GM12878 (cell line): Measurements from ENCODE around the gene KRT10. TPM values are rescaled to one million over a fixed set of nuclear protein-coding genes. Genes with fewer than 3 reads are reported as not detected.

Experiments
- ATAC-seq: fragments of 200-7000 bp; cut with Tn5 transposase; 3 replicates; pipeline ENCODE4 v1.9.1; 2020; ENCODE audit warnings: mild to moderate bottlenecking, moderate library complexity
- BruUV-seq: library from RNA; stranded (reverse); fragments of 400-500 nt; replicated peaks from 2 replicates; lab custom pipeline; 2021; lab: Mats Ljungman, UMichigan
- CTCF ChIA-PET: fragments of 300-600 bp; sonication (Branson Sonifier 250); formaldehyde crosslinking; extraction: SDS; loops from one replicate; lab custom pipeline; 2021; ENCODE audit warnings: inconsistent platforms; lab: Yijun Ruan, JAX
- POLR2A ChIA-PET: fragments of 350-600 bp; formaldehyde crosslinking; extraction: SDS; loops from one replicate; lab custom pipeline; 2021; ENCODE audit warnings: inconsistent platforms; lab: Charles Lee
- RAD21 ChIA-PET: fragments of 300-600 bp; sonication (Branson Sonifier 250); formaldehyde crosslinking; loops from one replicate; lab custom pipeline; 2023; ENCODE audit warnings: antibody characterized with exemption; ENCODE audit not compliant: unreplicated experiment; lab: Charles Lee
- SMC1A ChIA-PET: fragments of 300-600 bp; sonication (Branson Sonifier 250); formaldehyde crosslinking; loops from one replicate; lab custom pipeline; 2023; ENCODE audit not compliant: unreplicated experiment, uncharacterized antibody; lab: Charles Lee
- DNase-seq: peaks from one replicate; pipeline ENCODE4 v3.0.0-alpha.2; 2011; ENCODE audit warnings: low read depth, low spot score
- FAIRE-seq: peaks from 3 replicates; lab custom pipeline; 2011; peaks lifted over from hg19 to GRCh38; lab: Jason Lieb, UNC
- H2AFZ ChIP-seq: 2 replicates; pipeline ENCODE4 v1.6.0; 2011; ENCODE audit warnings: low read depth, low read length, control low read depth; ENCODE audit not compliant: control insufficient read depth
- H3K27ac ChIP-seq: 2 replicates; pipeline ENCODE4 v1.5.1; 2011; ENCODE audit warnings: control low read depth; ENCODE audit not compliant: control insufficient read depth, insufficient read depth
- H3K27me3 ChIP-seq, 2 experiments: replicated peaks in 1 of 2; 2 replicates each; pipeline versions ENCODE4 v1.6.0 to v1.6.1; 2011; ENCODE audit warnings: low read length in 1 of 2; ENCODE audit not compliant: control insufficient read depth in 2 of 2, insufficient read depth in 2 of 2
- H3K36me3 ChIP-seq, 2 experiments: 2 replicates each; pipeline ENCODE4 v1.5.1; 2011; ENCODE audit warnings: low read length in 1 of 2; ENCODE audit not compliant: control insufficient read depth in 2 of 2, insufficient read depth in 2 of 2
- H3K4me1 ChIP-seq: 2 replicates; pipeline ENCODE4 v1.6.1; 2011; ENCODE audit warnings: mild to moderate bottlenecking, low read length, moderate library complexity, mixed read lengths; ENCODE audit not compliant: control insufficient read depth, insufficient read depth
- H3K4me2 ChIP-seq: 2 replicates; pipeline ENCODE4 v1.6.0; 2011; ENCODE audit warnings: control low read depth; ENCODE audit not compliant: control insufficient read depth, insufficient read depth
- H3K4me3 ChIP-seq: fragments of 200-600 bp; sonication (generic); 2 replicates; pipeline ENCODE4 v1.5.1; 2016
- H3K79me2 ChIP-seq: 2 replicates; pipeline ENCODE4 v1.6.0; 2011; ENCODE audit warnings: low read length; ENCODE audit not compliant: control insufficient read depth, insufficient read depth
- H3K9ac ChIP-seq: 2 replicates; pipeline ENCODE4 v1.8.0; 2011; ENCODE audit warnings: low read length, control low read depth, mixed read lengths; ENCODE audit not compliant: control insufficient read depth, insufficient read depth
- H3K9me3 ChIP-seq: replicated peaks from 3 replicates; pipeline ENCODE4 v1.5.1; 2011; ENCODE audit warnings: mild to moderate bottlenecking, low read length; ENCODE audit not compliant: control insufficient read depth, insufficient read depth
- H4K20me1 ChIP-seq: 2 replicates; pipeline ENCODE4 v1.6.0; 2011; ENCODE audit not compliant: control insufficient read depth, insufficient read depth
- CBX3 ChIP-seq: fragments of 200-600 bp; sonication (generic); IDR thresholded peaks from 2 replicates; pipeline ENCODE4 v1.6.1; 2016; ENCODE audit warnings: low read depth, borderline replicate concordance
- FOS ChIP-seq: IDR thresholded peaks from 3 replicates; pipeline ENCODE4 v1.6.1; 2011; ENCODE audit warnings: borderline replicate concordance; ENCODE audit not compliant: insufficient read length; ENCODE audit errors: extremely low read depth
- MEF2B ChIP-seq: fragments of 450-650 bp; IDR thresholded peaks from 2 replicates; pipeline ENCODE4 v1.6.1; 2018; ENCODE audit warnings: mild to moderate bottlenecking, moderate library complexity; ENCODE audit not compliant: partially characterized antibody, poor library complexity, severe bottlenecking
- RUNX3 ChIP-seq: IDR thresholded peaks from 2 replicates; pipeline ENCODE4 v1.6.1; 2012; ENCODE audit warnings: low read length, inconsistent platforms
- SMC3 ChIP-seq: IDR thresholded peaks from 2 replicates; pipeline ENCODE4 v1.6.1; 2011; ENCODE audit warnings: low read length, improper control_type of control experiment, borderline replicate concordance
- SP1 ChIP-seq: IDR thresholded peaks from one replicate; pipeline ENCODE4 v1.6.1; 2011; ENCODE audit warnings: low read depth, low read length
- SPI1 ChIP-seq: IDR thresholded peaks from 2 replicates; pipeline ENCODE4 v1.6.1; 2011; ENCODE audit warnings: low read depth, mild to moderate bottlenecking, low read length, moderate library complexity, borderline replicate concordance; ENCODE audit not compliant: insufficient read depth
- TARDBP ChIP-seq: IDR thresholded peaks from 2 replicates; pipeline ENCODE4 v1.6.1; 2016; ENCODE audit warnings: borderline replicate concordance
- TCF3 ChIP-seq: IDR thresholded peaks from 2 replicates; pipeline ENCODE4 v1.6.1; 2012; ENCODE audit warnings: low read depth, mild to moderate bottlenecking, low read length, borderline replicate concordance; ENCODE audit not compliant: insufficient read depth
- WGBS: methylation state at CpG from one replicate; pipeline ENCODE4 v1.1.6; 2016; ENCODE audit warnings: low lambda C conversion rate; ENCODE audit not compliant: insufficient replicate concordance, insufficient coverage; ENCODE audit errors: missing lambda C conversion rate; 5-methylcytosine and 5-hydroxymethylcytosine counted together
- in situ Hi-C: fragments of 300-500 bp; cut with MboI; formaldehyde crosslinking; loops from 9 replicates; pipeline ENCODE4 v1.14.3; 2018; ENCODE audit warnings: mixed read lengths
- intact Hi-C: fragments of 100-400 bp; cut with micrococcal nuclease; formaldehyde crosslinking; loops from one replicate; pipeline ENCODE4 v1.14.2; 2022; ENCODE audit not compliant: unreplicated experiment
- polyA plus RNA-seq, 11 experiments: library from polyadenylated mRNA; depleted of rRNA in 4 of 11; unstranded in 6 of 11; stranded (reverse) in 5 of 11; fragments of >200 nt; fragmentation: Nextera tagmentation in 4 of 11; fragmentation: Illumina TruSeq in 1 of 11; extraction: Ambion mirVana in 4 of 11; extraction: Trizol in 1 of 11; gene quantifications; 1 replicate in 1 of 11; 2 replicates in 10 of 11; pipeline versions ENCODE4 v1.2.1 to v1.2.3, GENCODE V29; 2011 to 2016; ENCODE audit warnings: inconsistent platforms in 2 of 11, missing spikeins in 2 of 11, low read depth in 1 of 11
- total RNA-seq, 4 experiments: library from RNA; depleted of rRNA in 3 of 4; stranded (reverse); fragments of >200 nt in 3 of 4; fragmentation: Illumina TruSeq in 1 of 4; extraction: Trizol in 1 of 4; gene quantifications; 2 replicates each; pipeline versions ENCODE4 v1.2.1 to v1.2.3, GENCODE V29; 2013 to 2021
- TF ChIP-seq, protein P1 (sequence below): fragments of 450-650 bp; IDR thresholded peaks from 2 replicates; pipeline ENCODE4 v1.6.1; 2017; ENCODE audit warnings: mild to moderate bottlenecking, low read depth, inconsistent platforms; ENCODE audit not compliant: poor library complexity, severe bottlenecking
- TF ChIP-seq, protein P2 (sequence below): fragments of 450-650 bp; IDR thresholded peaks from 2 replicates; pipeline ENCODE4 v1.6.1; 2014; ENCODE audit warnings: mild to moderate bottlenecking
- TF ChIP-seq, protein P3 (sequence below): fragments of 450-650 bp; IDR thresholded peaks from 2 replicates; pipeline ENCODE4 v1.6.1; 2017; ENCODE audit warnings: low read depth, mild to moderate bottlenecking, moderate library complexity

The KRT10 gene
- total and polyA plus RNA-seq, 10 of the 15 experiments (the other 5 are each of a cell fraction or from before 2014, with no cell fraction given), result 10.8 to 98.5 (median 23.9) TPM

DNA sequence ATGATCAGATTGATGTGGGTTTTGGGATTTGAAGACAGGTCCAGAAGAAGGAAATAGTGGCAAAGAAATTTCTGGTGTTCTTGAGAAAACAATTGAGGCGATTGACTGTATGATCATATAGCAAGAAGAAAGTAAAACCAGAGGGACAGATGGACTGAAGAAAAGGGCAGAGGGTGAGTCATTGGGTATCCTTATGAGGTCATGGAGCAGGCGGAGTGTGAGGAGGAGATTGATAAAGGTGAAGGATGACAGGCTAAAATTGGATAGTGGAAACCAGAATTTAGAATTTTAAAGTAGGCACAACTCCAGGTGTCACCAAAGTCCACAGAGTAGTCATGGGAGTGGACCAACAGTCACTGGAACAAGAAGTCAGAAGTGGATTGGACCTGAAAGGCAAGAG is 21.3 kb downstream of the KRT10 start:
- in situ Hi-C loops, result loop anchor here (5.0 kb wide), 2 partner anchors 184 to 861 kb away; no protein-coding TSS in a partner anchor
- Histone ChIP-seq H3K9me3 (no peaks in the 10 kb centered on the region), H3K4me1 (no peaks in the 10 kb centered on the region), H3K36me3 (no peaks in the 10 kb centered on the region), H3K4me3 (no peak overlapping the region), H2AFZ (no peak overlapping the region), H4K20me1 (no peaks in the 10 kb centered on the region), H3K79me2 (no peaks in the 10 kb centered on the region), H3K4me2 (no peak overlapping the region), H3K9ac (no peak overlapping the region), H3K27ac (no peak overlapping the region), H3K27me3 (peaks cover 6 to 11% of the 10 kb centered on the region in 2 experiments; a peak in 3 of 4 replicates)
- BruUV-seq, result no TSS peak
- ChIA-PET SMC1A (interaction anchor here (1.3 kb wide), 1 partner anchor 9 kb away, joined by 3 read pairs; no protein-coding TSS in a partner anchor), RAD21 (interaction anchor here (1.0 kb wide), 1 partner anchor 177 kb away, joined by 3 read pairs; no protein-coding TSS in a partner anchor), CTCF (interaction anchor here (0.9 to 1.2 kb wide), 2 partner anchors 10 to 181 kb away, joined by 3 to 4 read pairs; no protein-coding TSS in a partner anchor), POLR2A (no interaction called here)
- TF ChIP-seq, protein P1, sequence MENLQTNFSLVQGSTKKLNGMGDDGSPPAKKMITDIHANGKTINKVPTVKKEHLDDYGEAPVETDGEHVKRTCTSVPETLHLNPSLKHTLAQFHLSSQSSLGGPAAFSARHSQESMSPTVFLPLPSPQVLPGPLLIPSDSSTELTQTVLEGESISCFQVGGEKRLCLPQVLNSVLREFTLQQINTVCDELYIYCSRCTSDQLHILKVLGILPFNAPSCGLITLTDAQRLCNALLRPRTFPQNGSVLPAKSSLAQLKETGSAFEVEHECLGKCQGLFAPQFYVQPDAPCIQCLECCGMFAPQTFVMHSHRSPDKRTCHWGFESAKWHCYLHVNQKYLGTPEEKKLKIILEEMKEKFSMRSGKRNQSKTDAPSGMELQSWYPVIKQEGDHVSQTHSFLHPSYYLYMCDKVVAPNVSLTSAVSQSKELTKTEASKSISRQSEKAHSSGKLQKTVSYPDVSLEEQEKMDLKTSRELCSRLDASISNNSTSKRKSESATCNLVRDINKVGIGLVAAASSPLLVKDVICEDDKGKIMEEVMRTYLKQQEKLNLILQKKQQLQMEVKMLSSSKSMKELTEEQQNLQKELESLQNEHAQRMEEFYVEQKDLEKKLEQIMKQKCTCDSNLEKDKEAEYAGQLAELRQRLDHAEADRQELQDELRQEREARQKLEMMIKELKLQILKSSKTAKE, result no peak
- TF ChIP-seq FOS (no peak), SP1 (no peak), RUNX3 (no peak), TCF3 (no peak), SPI1 (no peak), TARDBP (no peak), CBX3 (no peak), MEF2B (no peak), SMC3 (no peak)
- TF ChIP-seq, protein P2, sequence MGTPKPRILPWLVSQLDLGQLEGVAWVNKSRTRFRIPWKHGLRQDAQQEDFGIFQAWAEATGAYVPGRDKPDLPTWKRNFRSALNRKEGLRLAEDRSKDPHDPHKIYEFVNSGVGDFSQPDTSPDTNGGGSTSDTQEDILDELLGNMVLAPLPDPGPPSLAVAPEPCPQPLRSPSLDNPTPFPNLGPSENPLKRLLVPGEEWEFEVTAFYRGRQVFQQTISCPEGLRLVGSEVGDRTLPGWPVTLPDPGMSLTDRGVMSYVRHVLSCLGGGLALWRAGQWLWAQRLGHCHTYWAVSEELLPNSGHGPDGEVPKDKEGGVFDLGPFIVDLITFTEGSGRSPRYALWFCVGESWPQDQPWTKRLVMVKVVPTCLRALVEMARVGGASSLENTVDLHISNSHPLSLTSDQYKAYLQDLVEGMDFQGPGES, result no peak
- TF ChIP-seq, protein P3, sequence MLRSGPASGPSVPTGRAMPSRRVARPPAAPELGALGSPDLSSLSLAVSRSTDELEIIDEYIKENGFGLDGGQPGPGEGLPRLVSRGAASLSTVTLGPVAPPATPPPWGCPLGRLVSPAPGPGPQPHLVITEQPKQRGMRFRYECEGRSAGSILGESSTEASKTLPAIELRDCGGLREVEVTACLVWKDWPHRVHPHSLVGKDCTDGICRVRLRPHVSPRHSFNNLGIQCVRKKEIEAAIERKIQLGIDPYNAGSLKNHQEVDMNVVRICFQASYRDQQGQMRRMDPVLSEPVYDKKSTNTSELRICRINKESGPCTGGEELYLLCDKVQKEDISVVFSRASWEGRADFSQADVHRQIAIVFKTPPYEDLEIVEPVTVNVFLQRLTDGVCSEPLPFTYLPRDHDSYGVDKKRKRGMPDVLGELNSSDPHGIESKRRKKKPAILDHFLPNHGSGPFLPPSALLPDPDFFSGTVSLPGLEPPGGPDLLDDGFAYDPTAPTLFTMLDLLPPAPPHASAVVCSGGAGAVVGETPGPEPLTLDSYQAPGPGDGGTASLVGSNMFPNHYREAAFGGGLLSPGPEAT, result no peak
- intact Hi-C loops, result loop anchor here (5.0 kb wide), 3 partner anchors 56 to 861 kb away; no protein-coding TSS in a partner anchor
- no peak for ATAC-seq
- no peak for FAIRE-seq
- WGBS, result 0% methylated on average over 2 of the region's 2 CpGs
- no peak for DNase-seq
